B cell (primary cell): ENCODE measurements around the gene TOMM22. TPM values are rescaled to one million over a fixed set of nuclear protein-coding genes. Genes with fewer than 3 reads are reported as not detected.

Source experiments
- ATAC-seq: fragments of 200-7000 bp; cut with Tn5 transposase; one replicate; pipeline ENCODE4 v1.10.0; 2021; ENCODE audit warnings: low read depth, mild to moderate bottlenecking, moderate number of reproducible peaks, moderate library complexity
- CTCF ChIA-PET: fragments of 350-600 bp; sonication (Branson Sonifier 250); formaldehyde crosslinking; loops from one replicate; lab custom pipeline; 2021; ENCODE audit warnings: antibody characterized with exemption, inconsistent platforms; lab: Charles Lee
- POLR2A ChIA-PET: fragments of 350-600 bp; sonication (Branson Sonifier 250); formaldehyde crosslinking; loops from one replicate; lab custom pipeline; 2021; ENCODE audit warnings: antibody characterized with exemption; lab: Charles Lee
- DNase-seq: peaks from one replicate; pipeline ENCODE4 v3.0.0; 2013
- H2AFZ ChIP-seq: 2 replicates; pipeline ENCODE4 v1.6.1; 2012; ENCODE audit warnings: mild to moderate bottlenecking, low read depth, low read length; ENCODE audit not compliant: insufficient read depth, poor library complexity, severe bottlenecking
- H3K27ac ChIP-seq, 2 donors: 1 replicate in 1 of 2; 2 replicates in 1 of 2; pipeline ENCODE4 v1.5.1; 2012 to 2013; ENCODE audit warnings: low read length in 2 of 2, mild to moderate bottlenecking in 2 of 2, moderate library complexity in 1 of 2
- H3K27me3 ChIP-seq, 4 experiments: fragments of 200-600 bp in 1 of 4; sonication (generic) in 1 of 4; replicated peaks in 1 of 4; 1 replicate in 2 of 4; 2 replicates in 2 of 4; pipeline versions ENCODE4 v1.6.1 to v1.7.0; 2013 to 2016; ENCODE audit warnings: low read length in 3 of 4, mild to moderate bottlenecking in 2 of 4, mixed read lengths in 1 of 4, moderate library complexity in 1 of 4; ENCODE audit not compliant: insufficient read depth in 4 of 4, control insufficient read depth in 3 of 4; ENCODE audit errors: control extremely low read depth in 1 of 4
- H3K36me3 ChIP-seq, 2 experiments: replicated peaks in 1 of 2; 1 replicate in 1 of 2; 2 replicates in 1 of 2; pipeline versions ENCODE4 v1.6.1 to v1.7.1; 2013; ENCODE audit warnings: low read length in 1 of 2; ENCODE audit not compliant: insufficient read depth in 2 of 2, control insufficient read depth in 1 of 2; ENCODE audit errors: control extremely low read depth in 1 of 2, extremely low read depth in 1 of 2
- H3K4me1 ChIP-seq, 2 donors: fragments of 200-600 bp in 1 of 2; sonication (generic) in 1 of 2; 1 replicate in 1 of 2; 2 replicates in 1 of 2; pipeline versions ENCODE4 v1.5.1 to v1.6.1; 2013 to 2017; ENCODE audit warnings: low read length in 2 of 2; ENCODE audit not compliant: control insufficient read depth in 2 of 2, insufficient read depth in 2 of 2
- H3K4me2 ChIP-seq: replicated peaks from 2 replicates; pipeline ENCODE3; 2012; ENCODE audit warnings: mild to moderate bottlenecking, low read depth, low read length; ENCODE audit not compliant: poor library complexity, severe bottlenecking
- H3K4me3 ChIP-seq, 5 experiments: fragments of 200-600 bp in 1 of 5; sonication (generic) in 1 of 5; 1 replicate in 3 of 5; 2 replicates in 2 of 5; pipeline versions ENCODE4 v1.5.1 to v1.7.0; 2011 to 2016; ENCODE audit warnings: low read length in 4 of 5, mild to moderate bottlenecking in 4 of 5, low read depth in 2 of 5, control low read depth in 1 of 5, moderate library complexity in 1 of 5; ENCODE audit not compliant: insufficient read depth in 1 of 5; ENCODE audit errors: control extremely low read depth in 1 of 5, extremely low read depth in 1 of 5
- H3K79me2 ChIP-seq: fragments of 200-600 bp; sonication (generic); one replicate; pipeline ENCODE4 v1.6.0; 2016; ENCODE audit warnings: low read length; ENCODE audit not compliant: control insufficient read depth, insufficient read depth
- H3K9ac ChIP-seq: fragments of 200-600 bp; sonication (generic); 2 replicates; pipeline ENCODE4 v1.6.1; 2017; ENCODE audit warnings: mild to moderate bottlenecking, low read length, moderate library complexity
- H3K9me3 ChIP-seq, 3 donors: one replicate each; pipeline versions ENCODE4 v1.6.1 to v1.7.1; 2013; ENCODE audit warnings: low read length in 2 of 3; ENCODE audit not compliant: control insufficient read depth in 2 of 3, insufficient read depth in 1 of 3; ENCODE audit errors: control extremely low read depth in 1 of 3
- H4K20me1 ChIP-seq: 2 replicates; pipeline ENCODE4 v1.6.0; 2012; ENCODE audit warnings: mild to moderate bottlenecking, low read length; ENCODE audit not compliant: insufficient read depth, control insufficient read depth, poor library complexity, severe bottlenecking
- H3K27ac Mint-ChIP-seq: one replicate; pipeline ENCODE4 v1.8.0; 2021; ENCODE audit warnings: mixed read lengths
- H3K27me3 Mint-ChIP-seq: one replicate; pipeline ENCODE4 v1.8.0; 2021; ENCODE audit warnings: mixed read lengths
- H3K4me1 Mint-ChIP-seq: one replicate; pipeline ENCODE4 v1.8.0; 2021; ENCODE audit warnings: mixed read lengths
- H3K4me3 Mint-ChIP-seq: one replicate; pipeline ENCODE4 v1.8.0; 2021; ENCODE audit warnings: mixed read lengths
- H3K9me3 Mint-ChIP-seq: one replicate; pipeline ENCODE4 v1.8.0; 2022; ENCODE audit warnings: mixed read lengths; ENCODE audit not compliant: insufficient read depth
- EZH2 ChIP-seq: IDR thresholded peaks from 2 replicates; pipeline ENCODE4 v1.6.1; 2012; ENCODE audit warnings: borderline replicate concordance, low read depth, mild to moderate bottlenecking, moderate library complexity, low read length; ENCODE audit not compliant: insufficient read depth, poor library complexity, severe bottlenecking
- WGBS: methylation state at CpG from one replicate; pipeline ENCODE4 v1.1.5; 2013; ENCODE audit warnings: missing lambda C conversion rate; ENCODE audit not compliant: insufficient coverage; 5-methylcytosine and 5-hydroxymethylcytosine counted together
- intact Hi-C: fragments of 100-400 bp; cut with micrococcal nuclease; formaldehyde crosslinking; loops from one replicate; pipeline ENCODE4 v1.10.0; 2022
- polyA plus RNA-seq: library from polyadenylated mRNA; depleted of rRNA; stranded (reverse); fragments of >200 nt; gene quantifications from 2 replicates; pipeline ENCODE4 v1.2.3, GENCODE V29; 2012
- total RNA-seq, 2 donors: library from RNA; stranded (reverse); fragments of 120-200 nt in 1 of 2; gene quantifications; 1 replicate in 1 of 2; 2 replicates in 1 of 2; pipeline versions ENCODE4 v1.2.3 to v1.2.4, GENCODE V29; 2013 to 2022
- TF ChIP-seq, protein P1 (sequence below): fragments of 200-600 bp; IDR thresholded peaks from one replicate; pipeline ENCODE4 v1.8.0; 2022; ENCODE audit warnings: antibody characterized with exemption, mild to moderate bottlenecking

Gene TOMM22
- total and polyA plus RNA-seq, 2 donors (not counting 1 experiment from before 2014, with no cell fraction given): 21.5 to 47.6 TPM

DNA sequence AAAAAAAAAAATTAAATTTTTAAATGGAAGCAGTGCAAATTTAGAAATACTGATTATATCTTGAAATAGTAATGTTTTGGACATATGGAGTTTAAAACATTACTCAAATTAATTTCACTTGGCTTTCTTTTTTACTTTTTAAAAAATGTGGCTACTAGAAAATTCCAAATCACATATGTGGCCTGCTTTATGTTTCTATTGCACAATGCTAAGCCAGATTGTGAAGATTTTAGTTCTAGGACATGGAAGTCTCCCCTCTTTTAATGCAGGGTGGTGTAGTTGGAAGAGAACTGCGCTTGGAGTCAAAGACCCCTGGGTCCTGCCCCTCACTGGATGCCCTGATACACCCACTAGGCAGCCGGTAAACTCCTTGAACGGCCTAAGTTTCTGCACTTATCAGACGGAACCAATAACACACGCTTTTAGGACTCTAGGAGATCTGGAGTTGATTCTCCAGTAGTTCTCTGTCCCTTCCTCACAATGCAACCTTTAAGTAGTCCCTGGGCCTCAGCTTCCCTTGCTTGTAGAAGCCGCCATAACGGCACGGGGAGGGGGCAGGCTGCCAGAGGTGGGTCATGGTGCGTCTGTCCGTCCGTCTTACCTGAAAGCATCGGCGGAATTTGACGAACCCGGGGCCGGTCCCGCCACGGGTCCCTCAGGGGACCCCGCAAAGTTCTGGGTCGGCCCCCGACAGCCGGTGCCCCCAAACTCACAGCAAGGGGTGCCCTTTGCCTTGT is 26.1 kb upstream of the TOMM22 start:
- Mint-ChIP-seq H3K27ac (peak overlapping the region; percentile 99), H3K9me3 (no peaks in the 10 kb centered on the region), H3K4me3 (peak overlapping the region; percentile 94), H3K4me1 (peaks cover 15% of the 10 kb centered on the region), H3K27me3 (no peaks in the 10 kb centered on the region)
- Histone ChIP-seq H3K4me1 (peaks cover 13 to 15% of the 10 kb centered on the region in 2 donors), H3K79me2 (peaks cover 7% of the 10 kb centered on the region), H3K4me3 (peak overlapping the region; percentile 79 to 89 (median 85)), H3K27ac (peak overlapping the region; percentile 78 to 98), H3K4me2 (peak overlapping the region; percentile 83), H2AFZ (peak overlapping the region; percentile 85), H3K36me3 (no peaks in the 10 kb centered on the region), H4K20me1 (no peaks in the 10 kb centered on the region), H3K27me3 (no peaks in the 10 kb centered on the region), H3K9me3 (no peaks in the 10 kb centered on the region), H3K9ac (peak overlapping the region; percentile 82)
- 9% methylated on average over 20 of the region's 22 CpGs for WGBS
- ATAC-seq (no peak), DNase-seq (no peak)
- ChIA-PET POLR2A (no interaction called here), CTCF (no interaction called here)
- no peak for TF ChIP-seq EZH2
- TF ChIP-seq, protein P1, sequence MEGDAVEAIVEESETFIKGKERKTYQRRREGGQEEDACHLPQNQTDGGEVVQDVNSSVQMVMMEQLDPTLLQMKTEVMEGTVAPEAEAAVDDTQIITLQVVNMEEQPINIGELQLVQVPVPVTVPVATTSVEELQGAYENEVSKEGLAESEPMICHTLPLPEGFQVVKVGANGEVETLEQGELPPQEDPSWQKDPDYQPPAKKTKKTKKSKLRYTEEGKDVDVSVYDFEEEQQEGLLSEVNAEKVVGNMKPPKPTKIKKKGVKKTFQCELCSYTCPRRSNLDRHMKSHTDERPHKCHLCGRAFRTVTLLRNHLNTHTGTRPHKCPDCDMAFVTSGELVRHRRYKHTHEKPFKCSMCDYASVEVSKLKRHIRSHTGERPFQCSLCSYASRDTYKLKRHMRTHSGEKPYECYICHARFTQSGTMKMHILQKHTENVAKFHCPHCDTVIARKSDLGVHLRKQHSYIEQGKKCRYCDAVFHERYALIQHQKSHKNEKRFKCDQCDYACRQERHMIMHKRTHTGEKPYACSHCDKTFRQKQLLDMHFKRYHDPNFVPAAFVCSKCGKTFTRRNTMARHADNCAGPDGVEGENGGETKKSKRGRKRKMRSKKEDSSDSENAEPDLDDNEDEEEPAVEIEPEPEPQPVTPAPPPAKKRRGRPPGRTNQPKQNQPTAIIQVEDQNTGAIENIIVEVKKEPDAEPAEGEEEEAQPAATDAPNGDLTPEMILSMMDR: no peak
- intact Hi-C loops: loop anchor here (1.0 to 10.0 kb wide), 3 partner anchors 26 to 151 kb away; partner anchors contain the start of genes DDX17, GTPBP1 and TOMM22
